Mesodermal cell (in vitro differentiated cells): Measurements from ENCODE around the gene HOXA9. TPM values are rescaled to one million over a fixed set of nuclear protein-coding genes. Genes with fewer than 3 reads are reported as not detected.

Experiments used
- H3K27ac ChIP-seq: 2 replicates; pipeline ENCODE4 v1.7.0; 2013; ENCODE audit warnings: mild to moderate bottlenecking, low read depth, low read length, moderate library complexity; ENCODE audit not compliant: severe bottlenecking
- H3K36me3 ChIP-seq: 2 replicates; pipeline ENCODE4 v1.7.1; 2013; ENCODE audit warnings: mild to moderate bottlenecking, low read length, moderate library complexity; ENCODE audit not compliant: control insufficient read depth, insufficient read depth
- H3K4me1 ChIP-seq: one replicate; pipeline ENCODE4 v1.7.1; 2013; ENCODE audit warnings: mild to moderate bottlenecking, low read length; ENCODE audit not compliant: insufficient read depth, control insufficient read depth, poor library complexity, severe bottlenecking
- H3K4me3 ChIP-seq: 2 replicates; pipeline ENCODE4 v1.7.0; 2013; ENCODE audit warnings: low read length, control low read depth, mild to moderate bottlenecking; ENCODE audit not compliant: insufficient read depth, poor library complexity, severe bottlenecking; ENCODE audit errors: extremely low read depth
- H3K9me3 ChIP-seq: 2 replicates; pipeline ENCODE4 v1.7.1; 2013; ENCODE audit warnings: mild to moderate bottlenecking, low read length, moderate library complexity; ENCODE audit not compliant: control insufficient read depth
- WGBS, 2 experiments: methylation state at CpG; one replicate each; pipeline ENCODE4 v1.1.5; 2013; ENCODE audit warnings: missing lambda C conversion rate in 2 of 2; ENCODE audit not compliant: insufficient coverage in 2 of 2; 5-methylcytosine and 5-hydroxymethylcytosine counted together
- polyA plus RNA-seq, 2 experiments: library from polyadenylated mRNA; stranded (reverse); fragments of 50-300 nt; gene quantifications; one replicate each; pipeline ENCODE4 v1.2.3, GENCODE V29; 2013

The HOXA9 gene
- polyA plus RNA-seq (2013, experiment 1 of 2), result 11.6 TPM
- polyA plus RNA-seq (2013, experiment 2 of 2), result 11.2 TPM

DNA sequence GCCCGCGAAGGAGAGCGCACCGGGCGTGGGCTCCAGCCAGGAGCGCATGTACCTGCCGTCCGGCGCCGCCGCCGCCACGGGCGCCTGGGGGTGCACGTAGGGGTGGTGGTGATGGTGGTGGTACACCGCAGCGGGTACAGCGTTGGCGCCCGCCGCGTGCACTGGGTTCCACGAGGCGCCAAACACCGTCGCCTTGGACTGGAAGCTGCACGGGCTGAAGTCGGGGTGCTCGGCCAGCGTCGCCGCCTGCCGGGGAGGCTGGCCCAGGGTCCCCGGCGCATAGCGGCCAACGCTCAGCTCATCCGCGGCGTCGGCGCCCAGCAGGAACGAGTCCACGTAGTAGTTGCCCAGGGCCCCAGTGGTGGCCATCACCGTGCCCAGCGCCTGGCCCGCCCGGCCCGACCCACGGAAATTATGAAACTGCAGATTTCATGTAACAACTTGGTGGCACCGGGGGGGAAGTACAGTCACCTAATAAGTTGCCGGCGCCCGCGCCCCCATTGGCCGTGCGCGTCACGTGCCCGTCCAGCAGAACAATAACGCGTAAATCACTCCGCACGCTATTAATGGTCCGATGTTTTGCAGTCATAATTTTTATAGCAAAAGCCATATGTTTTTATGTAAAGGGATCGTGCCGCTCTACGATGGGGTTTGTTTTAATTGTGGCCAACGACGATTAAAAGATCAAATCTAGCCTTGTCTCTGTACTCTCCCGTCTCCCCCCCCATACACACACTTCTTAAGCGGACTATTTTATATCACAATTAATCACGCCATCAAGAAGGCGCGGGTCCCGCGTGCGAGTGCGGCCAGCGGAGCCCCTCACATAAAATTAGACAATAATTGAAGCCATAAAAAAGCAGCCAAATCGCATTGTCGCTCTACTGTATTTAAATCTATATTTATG, at the start of gene HOXA9:
HOXA9 (minus strand) TSS at position 449 of the 907 bp plus-strand sequence; CDS start at position 369, 80 bp downstream.
- Histone ChIP-seq H3K4me1 (peaks cover 7% of the 10 kb centered on the region), H3K9me3 (no peaks in the 10 kb centered on the region), H3K27ac (peak within 1 kb of the TSS; percentile 29), H3K36me3 (no peaks in the 10 kb centered on the region), H3K4me3 (peak within 1 kb of the TSS; percentile 24)
- 8 to 9% methylated on average over 55 to 63 of the region's 82 CpGs for WGBS, 2 experiments

- 30 to 43% methylated on average over 1 to 2 of the region's 8 CpGs for WGBS, 2 experiments
- H3K4me1 ChIP-seq, result peaks cover 9% of the 10 kb centered on the region
- H3K36me3 ChIP-seq, result no peaks in the 10 kb centered on the region
- no peak overlapping the region for H3K27ac ChIP-seq
- no peaks in the 10 kb centered on the region for H3K9me3 ChIP-seq
- H3K4me3 ChIP-seq, result no peak overlapping the region
Observed at GRCh38 chr7:27214239-27214950, 49.1 kb upstream of the HOXA9 start.

GRCh38 chr7:27213433-27214238, 48.3 kb upstream of the HOXA9 start:
- Histone ChIP-seq H3K4me3 (no peak overlapping the region), H3K36me3 (no peaks in the 10 kb centered on the region), H3K4me1 (peaks cover 9% of the 10 kb centered on the region), H3K27ac (no peak overlapping the region), H3K9me3 (no peaks in the 10 kb centered on the region)
- 37 to 49% methylated on average over 42 to 44 of the region's 50 CpGs for WGBS, 2 experiments

DNA sequence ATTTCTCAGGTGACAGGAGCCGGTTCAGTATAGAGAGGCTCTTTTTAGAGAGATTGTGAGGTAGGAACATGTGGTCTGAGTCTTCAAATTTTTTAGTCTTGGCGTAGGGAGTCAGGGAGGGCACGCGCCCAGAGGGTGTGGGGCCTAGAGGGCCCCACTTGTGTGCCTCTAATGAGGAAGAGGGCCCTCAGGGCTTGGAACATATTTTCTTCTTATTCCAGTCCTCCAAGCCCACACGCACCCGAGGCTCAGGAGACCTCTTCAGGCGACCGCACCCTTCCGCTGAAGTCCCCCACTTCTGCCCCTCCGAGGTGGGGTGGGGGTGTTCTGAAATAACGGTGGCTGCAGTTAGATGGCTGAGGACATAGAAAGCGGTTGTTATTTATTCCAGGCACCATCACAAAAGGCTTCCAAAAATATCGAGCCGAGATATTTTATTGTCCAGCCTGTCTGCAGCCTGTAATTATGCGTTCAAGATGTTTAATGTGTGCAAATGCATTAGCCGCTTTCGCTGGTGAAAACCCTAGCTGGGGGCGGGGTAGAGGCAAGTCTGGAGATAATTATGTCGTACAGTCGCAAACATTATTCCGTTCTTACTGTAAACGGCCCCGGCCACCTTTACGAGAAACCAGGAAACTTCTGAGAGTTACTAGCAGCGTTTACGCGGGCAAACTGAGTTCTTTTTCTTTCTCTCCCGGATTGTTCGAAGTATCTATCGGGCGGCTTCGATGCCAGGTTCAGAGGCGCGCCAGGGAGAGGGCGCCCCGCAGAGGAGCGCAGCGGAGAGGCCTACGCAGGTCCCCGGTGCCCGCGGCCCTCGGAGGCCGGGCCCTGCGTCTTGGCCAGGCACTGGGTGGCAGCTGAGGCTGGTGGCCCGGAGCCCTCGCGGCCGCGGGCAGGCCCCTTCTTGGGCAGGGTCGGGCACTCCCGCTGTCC, 47.4 kb upstream of the HOXA9 start:
- no peak overlapping the region for H3K4me3 ChIP-seq

GRCh38 chr7:27211764-27212204, 46.4 kb upstream of the HOXA9 start:
- Histone ChIP-seq H3K27ac (no peak overlapping the region), H3K4me3 (no peak overlapping the region), H3K36me3 (no peaks in the 10 kb centered on the region), H3K4me1 (peaks cover 9% of the 10 kb centered on the region), H3K9me3 (no peaks in the 10 kb centered on the region)
- WGBS, 2 experiments, result 51 to 55% methylated on average over 3 of the region's 3 CpGs

More for the DNA sequence above, 47.4 kb upstream of the HOXA9 start:
- WGBS, 2 experiments, result 38 to 40% methylated on average over 41 to 44 of the region's 52 CpGs
- Histone ChIP-seq H3K4me1 (peaks cover 9% of the 10 kb centered on the region), H3K36me3 (no peaks in the 10 kb centered on the region), H3K9me3 (no peaks in the 10 kb centered on the region), H3K27ac (no peak overlapping the region)

DNA sequence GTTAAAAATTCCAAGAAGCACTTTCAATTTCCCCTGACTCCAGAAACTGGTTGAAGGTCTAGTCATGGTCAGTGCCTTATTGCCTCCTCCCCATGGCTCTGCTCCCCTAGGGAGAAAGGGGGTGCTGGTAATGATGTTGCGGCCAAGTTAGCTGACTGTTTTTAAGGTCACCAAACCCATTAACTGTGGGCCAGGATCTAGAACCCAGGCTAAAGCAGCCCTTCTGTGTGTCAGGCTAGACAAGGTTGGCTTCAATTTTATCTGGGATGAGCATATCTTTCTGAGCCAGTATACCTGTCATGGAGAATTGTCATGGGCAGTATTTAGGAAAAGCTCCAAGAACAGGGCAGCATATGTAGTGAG, 45.7 kb upstream of the HOXA9 start:
- H3K36me3 ChIP-seq, result no peaks in the 10 kb centered on the region
- H3K4me1 ChIP-seq, result peaks cover 9% of the 10 kb centered on the region
- no peak overlapping the region for H3K27ac ChIP-seq
- H3K4me3 ChIP-seq, result no peak overlapping the region
- H3K9me3 ChIP-seq, result no peaks in the 10 kb centered on the region
- 80% methylated on average over 1 of the region's 1 CpG; no CpG with 5 or more reads in 1 of the 2 experiments for WGBS, 2 experiments

DNA sequence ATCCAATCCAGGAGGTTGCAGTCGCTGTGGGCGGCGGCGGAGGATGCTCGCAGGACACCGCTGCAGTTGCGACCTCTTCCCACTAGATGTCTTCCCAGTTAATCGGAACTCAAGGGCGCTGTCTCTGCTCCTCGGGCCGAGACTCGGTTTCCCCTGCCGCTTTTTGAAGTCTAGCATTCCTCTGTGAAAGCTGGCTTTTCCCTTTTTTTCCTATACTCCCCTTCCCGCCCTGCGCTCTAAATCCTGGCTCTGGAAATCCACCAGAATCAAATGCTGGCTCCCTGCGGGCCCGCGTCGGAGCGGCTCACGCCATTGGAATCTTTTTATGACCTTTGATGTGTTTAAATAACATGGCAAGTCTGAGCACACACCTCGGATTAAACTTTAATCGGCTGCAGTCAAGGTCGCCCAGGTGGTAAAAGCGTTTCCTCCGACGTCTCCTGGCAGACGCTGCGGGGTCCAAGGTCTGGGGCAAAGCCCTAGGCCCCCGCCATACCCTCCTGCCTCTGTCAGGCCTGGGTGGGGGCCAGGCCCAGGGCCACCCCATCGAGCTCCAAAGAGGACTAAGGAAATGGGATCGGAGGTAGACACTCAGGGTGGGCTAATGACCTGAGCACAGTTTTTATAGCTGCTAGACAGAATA, 45.2 kb upstream of the HOXA9 start:
- Histone ChIP-seq H3K27ac (no peak overlapping the region), H3K4me3 (no peak overlapping the region), H3K36me3 (no peaks in the 10 kb centered on the region), H3K9me3 (no peaks in the 10 kb centered on the region), H3K4me1 (peaks cover 9% of the 10 kb centered on the region)
- WGBS, 2 experiments, result 18 to 23% methylated on average over 26 of the region's 32 CpGs

DNA sequence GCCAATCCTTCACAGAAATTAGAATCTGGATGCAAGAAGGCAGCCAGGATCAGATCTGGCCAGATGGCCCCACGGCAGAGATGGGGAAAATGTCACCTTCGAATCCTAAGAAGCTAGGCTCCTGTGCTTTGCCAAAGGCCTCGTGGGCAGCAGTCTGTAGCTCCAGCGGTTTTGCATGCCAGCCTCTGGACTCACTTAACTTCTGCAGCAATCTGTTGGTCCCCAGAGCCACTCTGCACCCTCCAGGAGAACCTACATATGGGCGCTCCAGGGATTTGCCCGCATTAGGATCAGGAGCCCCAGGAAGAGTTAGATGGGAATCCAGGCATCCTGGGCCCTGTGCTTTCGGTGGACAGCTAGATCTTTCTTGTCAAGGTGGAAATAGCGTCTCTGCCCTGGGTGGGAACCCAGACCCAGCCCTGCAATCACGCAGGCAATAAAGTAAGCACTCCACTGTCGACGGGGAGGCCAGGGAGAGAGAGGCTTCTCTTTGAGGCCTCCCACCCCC, 44.6 kb upstream of the HOXA9 start:
- WGBS, 2 experiments, result 58 to 66% methylated on average over 9 to 11 of the region's 11 CpGs
- H3K9me3 ChIP-seq, result no peaks in the 10 kb centered on the region

GRCh38 chr7:27208998-27209397, 43.7 kb upstream of the HOXA9 start:
- WGBS, 2 experiments, result 65 to 70% methylated on average over 4 of the region's 4 CpGs
- H3K27ac ChIP-seq, result no peak overlapping the region
- no peaks in the 10 kb centered on the region for H3K36me3 ChIP-seq
- peaks cover 4% of the 10 kb centered on the region for H3K4me1 ChIP-seq
- H3K9me3 ChIP-seq, result no peaks in the 10 kb centered on the region
- H3K4me3 ChIP-seq, result no peak overlapping the region

More for the DNA sequence above, 44.6 kb upstream of the HOXA9 start:
- H3K36me3 ChIP-seq, result no peaks in the 10 kb centered on the region
- peaks cover 9% of the 10 kb centered on the region for H3K4me1 ChIP-seq
- H3K27ac ChIP-seq, result no peak overlapping the region
- H3K4me3 ChIP-seq, result no peak overlapping the region
